Measurements from ENCODE around the gene ZKSCAN5.
"Not testable (repeated sequence)": the region's sequence is repeated elsewhere in the genome, so short reads cannot be mapped to it uniquely, and the experiment has no call there.

The ZKSCAN5 gene

DNA sequence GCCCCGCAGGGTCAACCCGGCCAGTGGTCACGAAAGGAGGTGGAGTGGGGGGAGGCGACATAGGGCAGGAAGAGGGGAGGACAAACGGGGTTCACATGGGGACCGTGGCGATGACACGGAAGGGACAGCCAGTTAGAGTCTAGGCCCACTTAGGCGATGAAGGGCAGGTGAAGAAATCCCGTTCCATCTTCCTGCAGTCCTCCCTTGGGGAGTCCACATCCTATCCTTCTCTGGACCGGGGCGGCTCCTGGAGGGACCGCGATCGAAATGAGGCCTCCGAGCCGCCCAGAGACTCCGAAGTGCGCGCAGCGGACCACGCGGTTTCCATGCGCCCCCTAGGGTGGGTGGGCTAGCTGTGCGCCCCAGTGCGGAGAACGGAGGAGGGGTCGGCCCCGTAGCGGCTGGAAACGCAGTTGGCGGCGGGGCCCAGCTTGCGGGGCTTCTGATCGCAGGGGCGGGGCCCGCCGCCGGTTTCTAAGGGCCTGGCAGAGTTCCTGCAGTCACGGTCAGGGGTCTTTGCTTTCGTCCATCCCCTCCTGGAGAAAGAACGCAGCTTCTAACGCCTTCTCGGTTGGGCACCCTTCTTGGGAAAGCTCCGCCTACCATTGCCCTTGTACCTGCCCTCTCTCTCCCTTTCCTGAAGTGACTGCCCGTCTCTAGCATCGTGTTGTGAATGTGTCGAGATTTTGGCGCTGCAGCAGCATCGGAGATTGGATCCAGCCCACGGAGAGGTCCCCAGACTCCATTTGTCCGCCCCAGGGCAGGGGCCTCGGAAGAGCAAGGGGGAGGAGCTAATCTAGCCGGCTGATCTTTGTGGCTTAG lies 75.7 kb downstream of the ZKSCAN5 start:
- H3K36me3 ChIP-seq (ENCODE audit: control insufficient read depth in 2 of 2, insufficient read depth in 2 of 2, low read length in 2 of 2): no peaks in the 10 kb centered on the region
- H3K4me1 ChIP-seq (ENCODE audit: control insufficient read depth in 2 of 2, insufficient read depth in 2 of 2, low read length in 2 of 2): peaks cover 11 to 12% of the 10 kb centered on the region in 2 donors
- no peaks in the 10 kb centered on the region for H3K9me3 ChIP-seq (ENCODE audit: control insufficient read depth in 2 of 2, low read length in 2 of 2)
- H3K4me3 ChIP-seq (ENCODE audit: low read length in 2 of 2): peak overlapping the region; percentile 70 to 78
- H3K27me3 ChIP-seq (ENCODE audit: control insufficient read depth in 2 of 2, insufficient read depth in 2 of 2, low read length in 2 of 2): no peaks in the 10 kb centered on the region
- H3K27ac ChIP-seq (ENCODE audit: low read depth in 2 of 2, low read length in 2 of 2): no peak overlapping the region
- H3K9ac ChIP-seq (ENCODE audit: low read depth in 1 of 2, low read length in 2 of 2): peak overlapping the region; percentile 68 to 70

DNA sequence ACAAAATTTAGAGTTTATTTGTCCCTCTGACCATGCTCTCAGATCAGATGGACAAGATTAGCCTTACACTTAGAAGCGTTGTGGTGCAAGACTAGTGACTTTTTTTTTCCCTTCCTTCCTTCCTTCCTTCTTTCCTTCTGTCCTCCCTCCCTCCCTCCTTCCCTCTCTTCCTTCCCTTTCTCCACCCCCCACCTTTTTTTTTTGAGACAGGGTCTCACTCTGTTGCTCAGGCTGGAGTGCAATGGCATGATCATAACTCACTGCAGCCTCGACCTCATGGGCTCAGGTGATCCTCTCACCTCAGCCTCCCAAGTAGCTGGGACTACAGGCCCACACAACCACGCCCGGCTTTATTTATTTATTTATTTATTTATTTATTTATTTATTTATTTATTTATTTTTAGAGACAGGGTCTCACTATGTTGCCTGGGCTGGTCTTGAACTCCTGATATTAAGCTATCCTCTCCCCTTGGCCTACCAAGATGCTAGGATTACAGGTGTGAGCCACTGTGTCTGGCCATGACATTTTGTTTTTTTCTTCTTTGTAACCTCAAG lies 76.4 kb downstream of the ZKSCAN5 start:
- H3K4me1 ChIP-seq (ENCODE audit: control insufficient read depth in 2 of 2, insufficient read depth in 2 of 2, low read length in 2 of 2): peaks cover 11 to 12% of the 10 kb centered on the region in 2 donors
- H3K9me3 ChIP-seq (ENCODE audit: control insufficient read depth in 2 of 2, low read length in 2 of 2); H3K36me3 ChIP-seq (ENCODE audit: control insufficient read depth in 2 of 2, insufficient read depth in 2 of 2, low read length in 2 of 2); H3K27ac ChIP-seq (ENCODE audit: low read depth in 2 of 2, low read length in 2 of 2); H3K27me3 ChIP-seq (ENCODE audit: control insufficient read depth in 2 of 2, insufficient read depth in 2 of 2, low read length in 2 of 2): not testable (repeated sequence)
- H3K9ac ChIP-seq (ENCODE audit: low read depth in 1 of 2, low read length in 2 of 2): peak overlapping the region; percentile 68 to 70
- H3K4me3 ChIP-seq (ENCODE audit: low read length in 2 of 2): peak overlapping the region; percentile 70 to 78

Measured in mucosa of rectum (tissue), 2 donors.